Measurements from ENCODE around the gene GRHL1.
A peak's percentile ranks its signal among the peaks of the same experiment; 100 is the strongest.
"Not testable (repeated sequence)": the region's sequence is repeated elsewhere in the genome, so short reads cannot be mapped to it uniquely, and the experiment has no call there.

GRHL1 gene

GRCh38 chr2:9912468-9912867 lies 39.0 kb upstream of the GRHL1 start:
- DNase-seq (ENCODE audit: low read depth), result no peak
- TF ChIP-seq CTCF (IDR thresholded peaks at IDR 0.05; ENCODE audit: low read length, missing control alignments), result no peak
- no peak overlapping the region for H3K4me3 ChIP-seq (replicated peaks; ENCODE audit: low read depth, low read length)

DNA sequence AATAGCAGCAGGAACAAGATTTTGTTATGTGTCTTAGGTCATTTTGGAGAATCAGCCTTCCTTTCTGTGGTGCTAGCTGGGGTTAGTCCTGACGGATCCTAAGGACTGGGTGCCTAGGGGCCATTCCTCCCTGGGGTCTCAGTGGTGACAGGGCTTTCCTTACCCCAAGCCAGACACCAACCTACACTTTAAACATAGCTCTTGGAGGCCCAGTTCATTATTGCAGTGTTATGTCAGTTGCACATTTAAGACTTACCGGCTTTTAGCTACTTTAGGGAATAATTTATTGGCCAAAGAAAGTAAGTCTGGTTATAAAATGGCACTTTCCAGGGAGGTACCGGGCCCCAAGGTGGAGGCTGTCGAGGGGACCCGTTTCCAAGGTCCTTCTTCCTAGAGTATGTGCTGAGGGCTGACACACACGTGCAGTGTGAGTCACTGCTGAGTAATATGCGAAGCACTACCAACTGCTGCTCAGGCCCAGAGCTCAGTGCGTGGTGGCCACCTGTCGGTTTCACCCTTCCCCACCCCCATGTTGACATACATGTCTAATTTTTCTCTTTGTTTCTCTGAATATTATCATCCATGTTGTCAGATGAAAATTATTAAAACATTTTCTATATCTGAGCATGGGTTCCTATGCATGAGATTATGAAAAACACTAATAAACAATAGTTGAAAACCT lies 37.0 kb upstream of the GRHL1 start:
- DNase-seq (ENCODE audit: low read depth), result peak; percentile 63
- peak; percentile 16 for TF ChIP-seq CTCF (IDR thresholded peaks at IDR 0.05; ENCODE audit: low read length, missing control alignments)
- no peak overlapping the region for H3K4me3 ChIP-seq (replicated peaks; ENCODE audit: low read depth, low read length)

DNA sequence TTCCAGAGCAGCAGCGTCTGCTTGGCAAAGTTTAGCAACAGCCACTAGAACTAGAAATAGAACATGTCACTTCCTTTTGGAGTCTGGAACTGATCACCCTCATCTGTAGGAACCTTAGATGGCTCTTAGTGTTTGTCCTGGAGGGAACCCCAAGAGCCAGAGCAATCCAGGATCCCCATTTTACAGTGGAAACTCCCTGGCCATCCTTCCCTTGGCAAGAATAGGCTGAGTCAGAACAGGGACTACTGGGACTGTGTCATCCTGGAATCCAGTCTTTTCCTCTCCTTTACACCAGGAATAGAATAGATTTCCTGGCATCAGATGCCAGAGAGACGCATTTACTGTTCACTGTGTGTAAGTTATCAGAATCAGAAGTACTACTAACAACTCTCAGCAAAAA lies 33.2 kb upstream of the GRHL1 start:
- no peak overlapping the region for H3K4me3 ChIP-seq (replicated peaks; ENCODE audit: low read depth, low read length)
- no peak for TF ChIP-seq CTCF (IDR thresholded peaks at IDR 0.05; ENCODE audit: low read length, missing control alignments)
- DNase-seq (ENCODE audit: low read depth), result peak; percentile 52

DNA sequence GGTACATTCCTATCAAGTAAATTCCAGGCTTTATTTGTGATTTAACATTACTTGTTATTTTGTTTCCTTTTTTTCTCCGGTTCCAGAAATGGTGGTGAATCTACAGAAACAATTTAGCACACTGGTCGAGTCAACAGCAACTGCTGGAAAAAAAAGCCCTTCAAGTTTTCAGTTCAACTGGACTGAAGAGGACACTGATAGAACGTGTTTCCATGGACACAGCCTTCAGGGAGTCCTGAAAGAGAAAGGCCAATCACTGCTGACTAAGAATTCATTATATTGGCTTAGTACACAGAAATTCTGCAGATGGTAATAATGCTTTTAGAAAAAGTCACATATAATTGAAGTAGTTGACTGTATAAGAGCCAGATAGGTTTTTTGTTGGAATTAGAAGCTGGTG lies 32.0 kb upstream of the GRHL1 start:
- no peak for DNase-seq (ENCODE audit: low read depth)
- no peak overlapping the region for H3K4me3 ChIP-seq (replicated peaks; ENCODE audit: low read depth, low read length)
- TF ChIP-seq CTCF (IDR thresholded peaks at IDR 0.05; ENCODE audit: low read length, missing control alignments), result no peak

GRCh38 chr2:9927020-9927419 lies 24.5 kb upstream of the GRHL1 start:
- H3K4me3 ChIP-seq (replicated peaks; ENCODE audit: low read depth, low read length); DNase-seq (ENCODE audit: low read depth): not testable (repeated sequence)

GRCh38 chr2:9937258-9937657 lies 14.2 kb upstream of the GRHL1 start:
- DNase-seq (ENCODE audit: low read depth), result no peak
- no peak for TF ChIP-seq CTCF (IDR thresholded peaks at IDR 0.05; ENCODE audit: low read length, missing control alignments)
- H3K4me3 ChIP-seq (replicated peaks; ENCODE audit: low read depth, low read length), result no peak overlapping the region

GRCh38 chr2:9937968-9938367 lies 13.5 kb upstream of the GRHL1 start:
- TF ChIP-seq CTCF (IDR thresholded peaks at IDR 0.05; ENCODE audit: low read length, missing control alignments), result no peak
- H3K4me3 ChIP-seq (replicated peaks; ENCODE audit: low read depth, low read length), result no peak overlapping the region
- DNase-seq (ENCODE audit: low read depth), result no peak

Measured in fibroblast of pulmonary artery (primary cell).